Kidney tubule cell (primary cell): ENCODE results near the gene MGAT5.

Experiments
- DNase-seq: peaks from one replicate; pipeline ENCODE4 v3.0.0-alpha.2; 2018; ENCODE audit warnings: low spot score

The MGAT5 gene

DNA sequence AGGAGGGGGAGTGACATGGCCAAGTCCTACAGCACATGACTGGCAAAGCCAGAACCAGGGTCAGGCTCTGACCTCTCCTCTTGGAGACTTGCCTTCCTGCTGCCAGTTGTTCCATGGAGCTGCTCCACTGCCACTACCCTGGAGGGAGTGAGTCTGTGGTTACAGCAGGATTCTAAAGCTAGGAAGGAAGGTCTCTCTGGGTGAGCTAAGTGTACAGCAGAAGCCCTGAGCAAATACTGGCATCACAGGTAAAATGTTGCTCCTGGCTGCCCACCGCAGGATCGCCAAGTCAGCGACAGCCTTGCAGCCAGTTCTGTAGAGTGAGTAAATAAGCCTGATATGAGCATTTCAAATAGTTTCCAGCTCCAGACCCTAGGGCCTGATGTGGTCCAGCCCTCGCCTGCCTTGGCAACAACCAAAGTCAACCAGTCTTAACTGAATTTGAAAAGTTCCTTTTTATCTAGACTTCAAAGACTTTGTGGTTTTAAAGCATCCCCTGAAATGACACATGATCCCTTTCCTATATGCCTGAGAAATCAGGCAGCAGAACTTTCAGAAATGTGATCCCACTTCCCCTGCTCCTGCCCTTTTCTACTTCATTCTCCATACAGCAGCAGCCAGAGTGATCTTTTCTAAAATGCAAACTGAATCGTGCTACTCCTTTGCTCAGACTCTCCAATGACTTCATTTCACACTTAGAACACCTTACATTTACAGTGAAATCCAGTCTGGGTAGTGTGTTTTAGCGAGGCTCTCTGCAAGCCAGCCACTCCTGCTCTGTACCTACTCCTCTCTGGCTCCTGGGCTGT lies 114.3 kb downstream of the MGAT5 start:
- DNase-seq, result no peak

DNA sequence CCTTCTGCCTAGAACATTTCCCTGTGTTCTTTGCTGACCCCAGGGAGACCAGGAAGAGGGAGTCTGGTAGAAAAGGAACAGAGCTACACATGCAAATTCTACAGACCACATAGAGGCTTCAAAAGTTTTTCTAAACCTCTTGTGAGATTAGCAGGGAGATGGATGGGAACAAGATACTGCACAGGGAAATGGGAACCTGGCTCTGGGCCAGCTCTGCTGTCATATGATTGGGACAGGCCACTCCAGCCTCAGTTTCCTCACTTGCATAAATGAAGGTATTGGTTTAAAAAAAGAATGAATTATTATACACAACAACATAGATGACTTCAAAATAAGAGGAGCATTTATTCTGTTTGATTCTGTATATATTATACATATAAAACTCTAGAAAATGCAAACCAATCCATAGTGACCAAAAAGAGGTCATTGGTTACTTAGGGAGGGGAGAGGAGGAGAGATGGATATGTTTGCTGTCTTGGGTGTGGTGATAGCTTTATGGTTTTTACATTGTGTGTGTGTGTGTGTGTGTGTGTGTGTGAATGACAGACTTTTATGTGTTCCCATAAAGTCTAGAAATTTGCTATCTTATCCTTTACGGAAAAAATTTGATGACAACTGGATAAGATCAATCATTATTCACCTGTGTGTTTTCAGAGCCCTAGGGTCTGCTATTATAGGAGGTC lies 115.5 kb downstream of the MGAT5 start:
- no peak for DNase-seq

DNA sequence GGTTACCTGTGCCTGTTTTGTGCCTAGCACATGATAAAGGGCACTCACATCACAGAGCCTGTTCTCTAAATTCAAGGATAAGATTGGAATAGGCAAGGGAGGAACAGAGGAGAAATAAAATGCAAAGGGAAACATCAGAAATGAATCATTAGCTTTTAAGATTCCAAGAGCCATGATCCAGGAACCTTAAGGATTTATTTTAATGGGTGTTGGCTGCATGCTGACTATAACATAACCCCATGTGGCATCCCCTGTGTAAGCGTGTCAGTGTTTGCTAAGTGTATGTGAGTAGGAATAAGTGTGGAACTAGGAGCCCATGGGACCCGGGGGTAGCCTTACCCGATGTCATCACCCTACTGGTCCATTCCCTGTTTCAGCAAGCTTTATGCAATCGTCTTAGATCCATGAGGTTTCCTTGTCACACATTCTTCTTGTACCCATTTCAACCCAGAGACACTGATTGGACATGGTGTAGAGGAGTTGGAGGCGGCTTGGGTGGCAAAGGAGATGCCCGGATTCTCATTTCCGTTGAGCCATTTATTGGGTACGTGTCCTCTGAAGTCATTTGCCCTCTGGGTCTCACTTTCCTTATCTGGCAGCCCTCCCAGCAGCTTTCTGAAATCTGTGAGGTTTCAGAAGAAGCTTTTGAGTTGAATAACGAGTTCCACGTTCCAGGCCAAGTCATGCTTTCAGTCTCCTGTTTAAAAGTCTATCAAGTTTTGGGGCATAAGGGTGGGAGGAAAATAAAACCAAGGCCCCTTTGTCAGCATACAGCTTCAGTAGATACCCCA lies 117.0 kb downstream of the MGAT5 start:
- DNase-seq, result no peak

DNA sequence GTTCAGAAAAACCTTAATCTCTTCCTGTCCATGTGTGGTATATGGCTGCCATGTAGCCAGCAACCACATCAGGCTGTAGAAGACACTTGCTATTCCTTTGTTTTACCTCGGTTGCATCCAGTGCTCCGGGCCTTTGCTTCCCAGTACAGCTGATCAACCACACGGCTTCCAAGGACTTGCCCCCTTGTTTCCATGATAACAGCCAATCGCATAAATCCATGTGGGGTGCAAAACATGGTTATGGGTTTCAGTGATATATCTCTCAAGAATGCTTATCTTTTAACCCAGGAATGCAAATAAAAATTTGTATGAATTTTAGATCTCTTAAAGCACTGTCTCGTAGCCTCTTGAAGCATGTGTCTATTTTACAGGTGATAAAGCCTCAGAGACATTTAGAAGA lies 118.3 kb downstream of the MGAT5 start:
- peak; percentile 13 for DNase-seq

DNA sequence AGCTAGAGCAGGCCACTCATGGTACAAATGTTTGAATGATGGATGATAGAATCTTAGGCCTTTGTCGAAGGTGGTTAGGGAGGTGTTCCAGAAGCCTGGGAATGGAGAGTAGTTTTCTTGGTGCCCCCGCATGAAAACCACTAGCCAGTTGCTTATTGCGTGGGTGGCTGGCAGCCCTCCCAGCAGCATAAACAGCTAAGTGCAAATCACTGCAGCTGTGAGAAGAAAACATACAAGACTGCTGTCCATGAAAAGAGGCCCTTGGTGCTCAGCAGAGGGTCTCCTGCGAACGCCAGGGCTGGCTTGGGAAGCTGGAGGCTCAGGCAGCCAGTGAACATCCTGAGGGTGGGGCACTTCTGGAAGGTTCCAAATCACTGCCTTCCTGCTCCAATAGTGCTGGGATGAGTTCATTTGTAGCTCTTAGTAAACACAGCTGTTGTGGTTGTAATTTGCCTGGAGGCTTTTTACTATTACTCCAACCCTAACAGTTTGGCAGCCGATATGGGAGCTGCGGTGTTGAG lies 118.8 kb downstream of the MGAT5 start:
- DNase-seq, result peak; percentile 16

DNA sequence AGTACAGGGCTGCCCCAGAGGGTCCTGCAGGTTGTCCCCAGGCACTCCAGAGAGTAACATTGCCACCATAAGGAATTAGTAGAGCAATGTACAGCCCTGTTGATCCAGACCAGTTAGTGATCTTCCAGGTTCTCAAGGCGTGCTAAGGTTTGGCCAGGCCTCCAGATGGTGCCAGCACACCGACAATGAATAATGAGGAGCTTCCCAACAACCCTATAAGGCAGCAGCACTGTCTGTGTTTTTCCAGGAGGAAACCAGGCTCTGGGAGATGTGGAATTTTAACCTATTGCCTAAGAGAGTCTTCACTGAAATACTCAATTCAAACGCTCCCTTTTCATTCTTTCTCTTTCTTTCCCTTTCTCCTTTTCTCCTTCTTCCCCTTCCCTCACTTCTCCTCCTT lies 122.1 kb downstream of the MGAT5 start:
- peak; percentile 23 for DNase-seq

DNA sequence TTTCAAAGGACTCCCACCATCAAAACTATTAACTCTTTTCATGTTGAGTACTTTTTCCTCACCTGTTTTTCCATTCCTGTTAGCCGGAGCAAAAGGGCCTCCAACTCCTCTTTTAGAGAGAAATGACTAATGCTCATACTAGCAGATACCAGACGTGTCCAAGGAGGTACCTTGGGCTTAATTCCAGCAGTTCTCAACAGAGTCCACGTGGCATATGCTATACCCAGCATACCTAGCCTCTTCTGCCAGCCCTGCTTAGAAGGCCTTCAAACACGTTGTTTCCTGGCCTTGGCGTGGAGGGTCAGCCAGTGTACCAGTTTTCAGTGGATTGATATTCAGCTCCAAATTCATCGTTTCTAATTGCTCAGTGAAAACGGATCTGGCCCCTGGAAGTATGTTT lies 123.9 kb downstream of the MGAT5 start:
- DNase-seq, result no peak

DNA sequence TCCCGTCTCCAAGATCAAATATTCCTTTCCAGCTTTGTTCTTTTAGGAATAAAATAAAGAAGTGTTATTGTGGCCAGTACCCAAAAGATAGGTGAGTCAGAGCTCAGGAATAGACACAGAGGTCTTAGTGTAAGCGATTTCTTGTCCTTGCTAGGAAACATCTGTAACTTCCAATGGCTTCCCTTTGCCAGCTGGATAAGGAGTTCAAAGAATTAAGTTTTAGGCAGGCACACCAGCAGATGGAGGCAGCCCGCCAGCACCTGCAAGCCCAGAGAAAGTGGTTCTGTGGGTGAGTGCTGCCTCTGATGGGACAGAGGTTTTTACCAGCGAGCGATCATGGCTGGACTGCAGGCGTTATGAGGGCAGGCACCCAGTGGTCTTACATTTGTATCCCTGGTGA lies 125.4 kb downstream of the MGAT5 start:
- no peak for DNase-seq

DNA sequence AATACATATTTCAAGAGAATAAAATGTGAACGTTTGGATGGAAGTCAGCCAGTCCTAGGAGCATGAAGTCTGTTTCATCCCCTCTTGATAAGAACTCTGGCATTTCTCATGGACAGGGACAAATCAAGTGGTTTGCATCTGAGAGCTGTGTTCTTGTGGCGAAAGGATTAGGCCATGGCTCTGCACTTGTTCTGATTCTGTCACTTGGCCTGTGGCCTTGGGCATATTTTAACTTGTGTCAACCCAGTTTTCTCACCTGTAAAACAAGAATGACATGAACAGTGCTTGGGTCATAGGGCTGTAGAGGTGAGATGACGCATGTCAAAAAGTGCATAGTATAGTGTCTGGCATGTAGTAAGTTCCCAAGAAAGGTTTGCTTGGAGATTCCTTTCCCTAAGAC lies 125.8 kb downstream of the MGAT5 start:
- no peak for DNase-seq

DNA sequence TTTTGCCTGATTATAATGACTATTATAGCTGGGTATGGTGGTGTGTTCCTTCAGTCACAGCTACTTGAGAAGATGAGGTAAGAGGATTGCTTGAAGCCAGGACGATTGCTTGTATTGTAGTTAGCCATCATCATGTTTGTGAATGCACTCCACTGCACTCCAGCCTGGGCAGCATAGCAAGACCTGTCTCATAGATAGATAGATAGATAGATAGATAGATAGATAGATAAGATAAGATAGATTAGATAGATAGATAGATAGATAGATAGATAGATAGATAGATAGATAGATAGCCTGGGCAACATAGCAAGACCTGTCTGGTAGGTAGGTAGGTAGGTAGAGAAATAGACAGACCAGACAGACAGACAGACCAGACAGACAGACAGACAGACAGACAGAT lies 127.3 kb downstream of the MGAT5 start:
- DNase-seq, result no peak

DNA sequence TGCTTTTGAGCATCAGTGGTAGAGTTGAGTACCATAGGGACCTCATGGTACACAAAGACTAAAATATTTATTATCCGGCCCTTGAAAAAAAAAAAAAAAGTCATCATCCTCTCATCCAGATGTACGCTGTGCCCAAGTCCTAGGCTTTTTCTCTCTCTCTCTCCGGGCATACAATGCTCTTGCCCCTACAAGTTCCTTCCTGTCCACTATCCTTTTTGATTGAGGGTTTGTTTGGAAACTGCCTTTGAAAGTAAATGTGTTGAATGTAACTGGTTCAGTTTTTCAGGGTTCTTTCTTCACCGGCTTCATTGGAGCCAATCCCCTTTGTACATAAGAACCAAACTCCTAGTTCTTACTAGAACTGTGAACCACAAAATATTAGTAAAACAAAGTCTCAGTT lies 130.3 kb downstream of the MGAT5 start:
- no peak for DNase-seq

DNA sequence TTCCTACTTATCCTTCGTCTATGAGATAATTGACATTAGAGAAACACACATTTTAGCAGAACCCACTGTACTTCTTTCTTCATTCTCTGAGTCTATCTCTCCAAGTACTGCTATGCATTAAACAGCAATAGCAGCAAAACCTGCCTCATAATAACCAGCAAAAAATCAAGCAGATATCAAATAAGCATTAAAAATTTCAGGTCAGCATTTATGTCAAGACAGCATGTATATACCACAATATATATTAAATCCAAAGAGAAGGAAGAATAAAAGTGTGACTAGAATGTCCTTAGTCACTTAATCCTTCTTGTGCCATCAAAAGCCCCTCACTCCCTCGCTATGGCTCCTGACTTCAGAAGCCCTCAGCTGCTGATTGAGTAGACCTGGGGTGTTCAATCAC lies 131.3 kb downstream of the MGAT5 start:
- DNase-seq, result no peak

DNA sequence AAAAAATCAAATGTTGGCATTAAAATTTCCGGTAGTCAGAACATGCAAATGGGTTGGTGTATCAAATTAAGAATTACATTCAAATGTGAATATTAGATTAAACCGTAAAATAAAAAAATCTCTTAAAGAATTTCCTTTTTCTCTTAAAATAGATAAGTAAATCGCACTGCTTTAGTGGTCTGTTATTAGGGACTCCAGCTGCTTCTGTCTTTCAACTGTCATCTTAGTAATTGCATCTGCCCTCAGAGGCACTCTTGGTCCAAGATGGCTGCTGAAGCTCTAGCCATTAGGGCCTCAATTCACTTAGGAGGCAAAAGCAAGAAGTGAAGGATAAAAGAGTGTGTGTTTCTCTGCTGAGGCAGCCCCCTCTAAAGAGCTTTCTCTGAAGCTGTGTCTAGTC lies 132.4 kb downstream of the MGAT5 start:
- no peak for DNase-seq

DNA sequence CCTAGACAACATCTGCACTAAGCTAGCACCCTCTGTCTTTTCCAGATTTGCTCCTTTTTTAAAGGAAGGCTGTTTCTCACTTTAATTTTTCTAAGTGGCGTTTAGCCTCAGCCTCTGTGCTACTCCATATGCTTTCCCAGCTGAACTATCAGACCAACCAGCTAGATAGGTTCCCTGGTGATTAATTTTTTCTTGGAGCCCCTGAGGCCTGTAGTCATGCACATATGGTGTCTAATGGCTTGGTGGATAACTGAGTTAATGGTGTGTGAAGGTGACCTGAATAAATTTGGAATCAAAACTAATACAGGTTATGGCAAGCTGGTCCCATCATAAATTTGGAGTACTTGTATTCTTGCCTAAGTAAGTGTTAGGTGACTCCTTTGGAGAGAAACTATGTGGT lies 135.5 kb downstream of the MGAT5 start:
- DNase-seq, result no peak

DNA sequence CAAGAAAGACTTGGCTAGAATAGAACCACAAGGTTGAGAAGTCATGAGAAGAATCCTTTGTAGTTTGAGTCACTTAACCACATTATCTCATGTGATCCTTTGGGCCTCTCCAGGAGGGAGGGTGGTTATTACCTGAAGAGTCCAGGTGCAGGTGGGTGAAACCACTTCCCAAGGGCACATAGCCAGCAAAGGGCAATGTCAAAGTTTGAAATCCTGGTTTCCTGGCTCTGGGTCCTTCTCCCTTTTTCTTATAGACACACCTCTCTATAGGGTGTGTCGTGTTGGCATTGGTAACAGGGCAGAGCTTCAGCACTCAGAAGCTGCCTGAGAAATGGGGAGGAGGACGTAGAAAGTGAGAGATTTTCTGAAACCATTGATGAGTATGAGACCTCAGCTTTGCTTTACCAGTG lies 137.9 kb downstream of the MGAT5 start:
- DNase-seq, result peak; percentile 82

DNA sequence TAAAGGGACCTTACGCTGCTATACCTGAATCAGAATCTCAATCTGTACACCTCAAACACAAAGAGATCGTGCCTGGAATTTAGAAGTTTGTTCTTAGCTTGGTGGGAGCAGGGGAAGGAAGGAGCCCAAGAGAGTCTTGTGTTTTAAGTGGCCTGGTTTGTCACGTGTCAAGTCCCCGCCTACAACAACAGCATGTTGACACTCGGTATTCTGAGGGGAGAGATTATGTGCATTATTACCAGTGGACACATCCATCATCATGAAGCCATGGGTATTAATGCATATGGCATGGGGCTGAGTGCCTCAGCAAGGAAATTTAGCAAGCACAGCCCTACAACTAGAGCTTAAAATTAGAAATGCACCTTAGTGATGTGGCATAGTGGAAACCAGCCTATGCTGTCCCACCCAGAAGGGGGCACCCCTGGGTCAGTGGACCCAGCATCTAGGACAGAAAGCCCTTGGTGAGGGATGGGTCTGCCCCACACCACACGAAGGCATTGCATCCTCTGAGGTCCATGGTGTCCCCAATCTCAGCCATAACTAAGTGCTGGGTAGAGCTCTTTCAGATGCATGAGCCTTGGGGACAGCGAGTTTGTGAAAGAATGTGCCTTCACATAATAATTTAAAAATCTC lies 138.7 kb downstream of the MGAT5 start:
- no peak for DNase-seq

DNA sequence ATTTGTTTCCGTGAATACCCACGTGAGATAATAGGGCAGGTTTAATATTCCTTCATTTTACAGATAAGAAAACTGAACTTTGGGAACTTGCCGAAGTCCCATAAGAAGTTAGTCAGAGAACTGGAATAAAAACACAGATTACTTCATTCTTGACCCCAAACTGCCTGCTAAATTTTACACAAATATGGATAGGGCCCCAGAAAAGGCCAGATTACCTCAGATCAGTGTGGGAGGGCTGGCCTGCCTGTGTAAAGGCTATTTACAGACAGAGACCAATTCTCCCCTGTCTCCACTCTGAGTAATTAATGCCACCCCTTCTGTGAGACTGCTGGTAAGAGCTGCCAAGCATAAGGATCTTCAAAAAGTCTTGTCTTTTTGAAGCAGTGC lies 139.2 kb downstream of the MGAT5 start:
- no peak for DNase-seq

DNA sequence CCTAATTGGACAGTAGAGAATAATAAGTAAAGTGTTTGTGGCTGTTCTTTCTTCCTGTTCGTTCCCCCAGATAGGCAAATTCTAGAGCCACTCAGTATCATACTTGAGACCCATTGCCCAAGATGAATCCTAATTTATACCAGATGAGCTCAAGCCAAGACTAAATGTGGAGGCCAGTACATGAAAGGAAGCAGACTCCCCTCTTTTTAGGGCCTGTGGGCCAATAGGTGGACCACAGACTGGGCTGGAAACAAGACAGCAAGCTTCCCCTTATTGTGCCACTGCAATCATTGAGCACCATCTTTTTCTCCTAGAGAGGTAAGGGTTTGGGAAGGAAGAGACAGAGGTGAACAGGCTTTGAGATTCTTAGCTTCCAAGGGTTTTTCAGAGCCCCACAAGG lies 141.9 kb downstream of the MGAT5 start:
- DNase-seq, result no peak

DNA sequence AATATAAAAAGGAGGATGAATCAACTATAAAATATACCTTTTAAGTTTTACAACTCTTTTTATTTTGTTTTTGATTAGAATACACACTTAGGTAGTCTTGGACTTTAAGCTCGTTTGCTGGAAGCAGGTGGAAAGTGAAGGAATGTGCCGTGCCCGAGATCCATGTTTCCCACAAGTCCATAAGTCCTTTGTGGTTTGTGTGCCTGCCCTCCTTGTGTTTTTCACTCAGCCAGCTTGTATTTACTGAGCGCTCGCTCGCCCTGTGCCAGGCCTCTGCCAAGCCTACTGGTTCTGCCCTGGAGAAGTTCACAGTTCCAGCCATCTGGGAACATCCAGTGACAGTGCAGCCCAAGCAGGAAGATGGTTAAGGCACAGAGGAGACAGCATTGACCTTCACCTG lies 142.6 kb downstream of the MGAT5 start:
- DNase-seq, result no peak

DNA sequence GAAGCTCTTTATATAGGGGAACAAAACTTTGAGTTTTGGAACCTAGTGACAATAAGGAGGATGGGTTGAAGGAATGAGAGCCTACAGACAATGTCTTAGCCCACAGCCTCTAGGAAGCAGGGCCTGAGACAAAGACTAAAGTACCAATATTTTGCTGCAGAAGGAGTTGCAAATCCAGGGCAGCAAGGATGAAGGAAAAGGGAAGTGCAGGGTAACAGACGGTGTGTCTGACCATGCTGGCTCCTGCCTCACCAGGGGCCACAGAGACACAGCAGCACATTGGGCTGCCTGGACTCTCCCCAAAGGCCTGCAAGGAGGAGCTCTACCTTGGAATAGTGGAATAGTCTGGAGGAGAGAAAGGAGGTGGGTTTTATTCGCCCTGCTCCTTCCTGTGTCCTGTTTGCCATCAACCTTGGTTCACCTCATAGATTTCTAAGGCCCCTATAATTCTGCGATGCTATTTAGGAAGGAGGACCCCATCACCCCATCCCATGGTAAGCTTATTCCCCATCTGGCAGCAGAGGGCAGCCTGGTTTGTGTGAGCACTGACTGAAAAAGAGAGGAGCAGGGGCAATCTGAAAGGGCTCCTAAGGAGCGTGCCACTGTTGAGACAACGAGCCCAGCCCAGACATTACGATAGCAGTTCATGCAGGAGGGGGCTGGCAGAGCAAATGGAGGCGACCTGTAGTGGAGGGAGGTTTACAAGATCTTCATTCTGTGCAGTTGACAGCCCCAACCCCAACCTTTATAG lies 143.4 kb downstream of the MGAT5 start:
- no peak for DNase-seq

DNA sequence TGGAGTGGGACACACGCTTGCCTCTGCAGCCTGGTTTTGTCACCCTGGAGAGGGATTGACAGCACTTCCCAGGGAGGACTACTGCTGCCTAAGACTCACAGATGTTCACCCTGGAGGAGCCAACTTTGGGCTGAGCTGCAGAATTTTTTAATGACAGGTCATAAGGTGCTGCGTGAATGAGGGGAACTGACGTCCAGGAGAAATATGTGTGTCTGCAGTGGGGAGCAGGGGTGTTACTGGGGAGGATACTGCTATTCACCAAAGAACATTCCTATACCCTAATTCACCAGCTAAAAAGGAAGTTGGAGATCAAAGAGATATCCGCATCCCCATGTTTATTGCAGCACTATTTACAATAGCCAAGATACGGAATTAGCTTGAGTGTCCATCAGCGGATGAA lies 144.4 kb downstream of the MGAT5 start:
- no peak for DNase-seq

DNA sequence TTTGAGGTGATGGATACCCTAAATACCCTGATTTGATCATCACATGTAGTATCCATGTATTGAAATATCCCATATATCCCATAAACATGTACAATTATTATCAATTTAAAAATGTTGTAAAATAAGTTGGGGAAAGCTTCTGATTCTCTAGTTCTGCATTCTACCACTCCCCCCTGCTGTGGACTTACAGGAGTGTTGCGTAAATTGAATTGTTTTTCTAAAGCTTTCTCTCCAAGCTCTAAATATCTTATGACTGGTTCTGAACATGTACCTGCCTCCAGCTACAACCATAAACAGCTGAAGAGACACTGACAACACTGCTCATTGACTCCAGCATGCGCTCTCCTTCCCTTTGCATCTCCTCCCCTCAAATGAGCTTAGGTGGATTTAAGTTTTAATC lies 145.2 kb downstream of the MGAT5 start:
- no peak for DNase-seq
